Gastrocnemius medialis (tissue), 4 donors: ENCODE measurements around the gene IQCE. TPM values are rescaled to one million over a fixed set of nuclear protein-coding genes. Genes with fewer than 3 reads are reported as not detected.

ENCODE experiments used
- ATAC-seq, 2 donors: fragments of 150-250 bp; one replicate each; pipeline ENCODE4 v1.9.1; 2016
- DNase-seq, 2 donors: peaks; one replicate each; pipeline ENCODE4 v3.0.0-alpha.2; 2019
- H3K27ac ChIP-seq, 4 donors: fragments of 200-600 bp; sonication (generic); 1 replicate in 1 of 4; 2 replicates in 3 of 4; pipeline ENCODE4 v1.5.1; 2016 to 2018; ENCODE audit warnings: mild to moderate bottlenecking in 2 of 4, moderate library complexity in 1 of 4
- H3K27me3 ChIP-seq, 3 donors: fragments of 200-600 bp; sonication (generic) in 2 of 3; 1 replicate in 1 of 3; 2 replicates in 2 of 3; pipeline versions ENCODE4 v1.5.1 to v1.6.0; 2016 to 2019; ENCODE audit warnings: mild to moderate bottlenecking in 1 of 3, moderate library complexity in 1 of 3
- H3K36me3 ChIP-seq, 2 donors: fragments of 200-600 bp; sonication (generic) in 1 of 2; one replicate each; pipeline ENCODE4 v1.5.1; 2017 to 2018
- H3K4me1 ChIP-seq, 2 donors: fragments of 200-600 bp; sonication (generic) in 1 of 2; one replicate each; pipeline ENCODE4 v1.5.1; 2016 to 2017; ENCODE audit warnings: mild to moderate bottlenecking in 2 of 2
- H3K4me3 ChIP-seq, 4 donors: fragments of 200-600 bp; sonication (generic) in 3 of 4; 1 replicate in 1 of 4; 2 replicates in 3 of 4; pipeline ENCODE4 v1.5.1; 2016 to 2019; ENCODE audit warnings: mild to moderate bottlenecking in 2 of 4
- H3K9me3 ChIP-seq, 3 donors: fragments of 200-600 bp; sonication (generic) in 2 of 3; 1 replicate in 1 of 3; 2 replicates in 2 of 3; pipeline ENCODE4 v1.5.1; 2016 to 2019
- CTCF ChIP-seq, 5 experiments: fragments of 450-650 bp in 3 of 5; fragments of 200-600 bp in 2 of 5; sonication (generic) in 2 of 5; IDR thresholded peaks in 4 of 5; conservative IDR thresholded peaks in 1 of 5; 1 replicate in 4 of 5; 2 replicates in 1 of 5; pipeline ENCODE4 v1.5.1; 2016 to 2019; ENCODE audit warnings: antibody characterized with exemption in 5 of 5, mild to moderate bottlenecking in 3 of 5, moderate library complexity in 3 of 5
- POLR2A ChIP-seq, 2 donors: fragments of 450-650 bp; IDR thresholded peaks; one replicate each; pipeline ENCODE4 v1.6.1; 2017; ENCODE audit warnings: antibody characterized with exemption in 2 of 2, mild to moderate bottlenecking in 2 of 2, moderate library complexity in 2 of 2
- in situ Hi-C, 4 donors: fragments of 200-750 bp; cut with MboI; loops; one replicate each; pipeline versions ENCODE4 v1.15.0 to v1.8.0; 2017; ENCODE audit warnings: low sequenced_read_pairs in 4 of 4
- intact Hi-C: fragments of 100-400 bp; cut with DNase I; formaldehyde crosslinking; loops from one replicate; pipeline ENCODE4 v1.15.1; 2023; ENCODE audit warnings: low total_unique reads
- total RNA-seq, 4 donors: library from RNA; depleted of rRNA; stranded (reverse); fragments of >200 nt; gene quantifications; one replicate each; pipeline versions ENCODE4 v1.1.0 to v1.2.3, GENCODE V29; 2016

The IQCE gene
- total RNA-seq, 4 donors from 2014 or later, result 6.3 to 11.5 (median 8.8) TPM

- H3K27me3 ChIP-seq, result no peaks in the 10 kb centered on the region
- H3K36me3 ChIP-seq, result no peaks in the 10 kb centered on the region
- no peak overlapping the region for H3K27ac ChIP-seq
- H3K4me3 ChIP-seq, result no peak overlapping the region
- in situ Hi-C loops (no loop called here), intact Hi-C loops (no loop called here)
- no peak for ATAC-seq
- TF ChIP-seq POLR2A (IDR thresholded peaks at IDR 0.05), result no peak
- no peak for TF ChIP-seq CTCF (IDR thresholded peaks at IDR 0.05 in 4 of 5, conservative IDR thresholded peaks at IDR 0.05 in 1 of 5)
- DNase-seq, result no peak
- H3K9me3 ChIP-seq, result no peaks in the 10 kb centered on the region
- peaks cover 5 to 12% of the 10 kb centered on the region in 2 donors for H3K4me1 ChIP-seq
Observed at GRCh38 chr7:2623698-2624014, 64.9 kb downstream of the IQCE start.

GRCh38 chr7:2624293-2624886 lies 65.6 kb downstream of the IQCE start:
- no peak for DNase-seq
- in situ Hi-C loops, result no loop called here
- H3K4me1 ChIP-seq, result peaks cover 7 to 11% of the 10 kb centered on the region in 2 donors

GRCh38 chr7:2626498-2627117 lies 67.8 kb downstream of the IQCE start:
- Histone ChIP-seq H3K4me3 (no peak overlapping the region), H3K36me3 (no peaks in the 10 kb centered on the region), H3K27ac (peak overlapping the region in 1 of 4 donors; percentile 47), H3K27me3 (no peaks in the 10 kb centered on the region), H3K4me1 (peaks cover 19 to 21% of the 10 kb centered on the region in 2 donors), H3K9me3 (no peaks in the 10 kb centered on the region)
- intact Hi-C loops, result no loop called here
- in situ Hi-C loops, result no loop called here
- ATAC-seq (no peak), DNase-seq (no peak)
- no peak for TF ChIP-seq CTCF (IDR thresholded peaks at IDR 0.05 in 4 of 5, conservative IDR thresholded peaks at IDR 0.05 in 1 of 5)
- TF ChIP-seq POLR2A (IDR thresholded peaks at IDR 0.05), result no peak

More at GRCh38 chr7:2624293-2624886, 65.6 kb downstream of the IQCE start:
- H3K27me3 ChIP-seq, result no peaks in the 10 kb centered on the region
- ATAC-seq, result no peak
- no peak overlapping the region for H3K4me3 ChIP-seq
- no peak for TF ChIP-seq CTCF (IDR thresholded peaks at IDR 0.05 in 4 of 5, conservative IDR thresholded peaks at IDR 0.05 in 1 of 5)
- no peak for TF ChIP-seq POLR2A (IDR thresholded peaks at IDR 0.05)
- H3K36me3 ChIP-seq, result no peaks in the 10 kb centered on the region
- no peak overlapping the region for H3K27ac ChIP-seq
- intact Hi-C loops, result no loop called here
- H3K9me3 ChIP-seq, result no peaks in the 10 kb centered on the region

GRCh38 chr7:2627258-2628129 lies 68.7 kb downstream of the IQCE start:
- ATAC-seq (no peak), DNase-seq (no peak)
- no peak overlapping the region for H3K27ac ChIP-seq
- H3K4me1 ChIP-seq, result peaks cover 18 to 23% of the 10 kb centered on the region in 2 donors
- intact Hi-C loops (no loop called here), in situ Hi-C loops (no loop called here)
- H3K27me3 ChIP-seq, result no peaks in the 10 kb centered on the region
- H3K9me3 ChIP-seq, result no peaks in the 10 kb centered on the region
- TF ChIP-seq CTCF (IDR thresholded peaks at IDR 0.05 in 4 of 5, conservative IDR thresholded peaks at IDR 0.05 in 1 of 5), result no peak
- TF ChIP-seq POLR2A (IDR thresholded peaks at IDR 0.05), result no peak
- no peak overlapping the region for H3K4me3 ChIP-seq
- no peaks in the 10 kb centered on the region for H3K36me3 ChIP-seq
